ENCODE results near the gene ADRA2C.

Gene ADRA2C

DNA sequence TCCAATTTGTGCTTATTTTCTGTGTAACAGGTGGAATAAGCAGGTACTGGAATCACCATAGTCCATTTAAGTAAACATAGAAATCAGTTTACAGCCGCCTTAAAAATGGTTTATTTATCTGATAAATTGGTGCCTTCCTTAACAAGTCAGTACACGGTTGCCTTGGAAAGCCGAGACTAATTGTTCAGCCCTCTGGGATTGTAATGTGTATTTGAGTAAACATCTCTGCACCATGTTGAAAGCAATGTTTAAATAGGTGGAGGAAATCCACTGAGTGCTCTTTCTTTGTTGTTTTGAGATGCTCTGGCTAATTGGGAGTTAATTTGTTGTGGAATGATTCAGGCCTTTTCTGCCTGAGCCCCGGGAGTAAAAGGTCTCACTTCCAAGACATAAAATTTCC, 45.7 kb upstream of the ADRA2C start:
- no peak overlapping the region for H3K4me3 ChIP-seq (ENCODE audit: low read depth, low read length)
- peak; percentile 8 for DNase-seq (ENCODE audit: low read depth)
- TF ChIP-seq, protein P1, sequence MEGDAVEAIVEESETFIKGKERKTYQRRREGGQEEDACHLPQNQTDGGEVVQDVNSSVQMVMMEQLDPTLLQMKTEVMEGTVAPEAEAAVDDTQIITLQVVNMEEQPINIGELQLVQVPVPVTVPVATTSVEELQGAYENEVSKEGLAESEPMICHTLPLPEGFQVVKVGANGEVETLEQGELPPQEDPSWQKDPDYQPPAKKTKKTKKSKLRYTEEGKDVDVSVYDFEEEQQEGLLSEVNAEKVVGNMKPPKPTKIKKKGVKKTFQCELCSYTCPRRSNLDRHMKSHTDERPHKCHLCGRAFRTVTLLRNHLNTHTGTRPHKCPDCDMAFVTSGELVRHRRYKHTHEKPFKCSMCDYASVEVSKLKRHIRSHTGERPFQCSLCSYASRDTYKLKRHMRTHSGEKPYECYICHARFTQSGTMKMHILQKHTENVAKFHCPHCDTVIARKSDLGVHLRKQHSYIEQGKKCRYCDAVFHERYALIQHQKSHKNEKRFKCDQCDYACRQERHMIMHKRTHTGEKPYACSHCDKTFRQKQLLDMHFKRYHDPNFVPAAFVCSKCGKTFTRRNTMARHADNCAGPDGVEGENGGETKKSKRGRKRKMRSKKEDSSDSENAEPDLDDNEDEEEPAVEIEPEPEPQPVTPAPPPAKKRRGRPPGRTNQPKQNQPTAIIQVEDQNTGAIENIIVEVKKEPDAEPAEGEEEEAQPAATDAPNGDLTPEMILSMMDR (IDR thresholded peaks at IDR 0.05; ENCODE audit: control insufficient read depth, extremely low read depth, insufficient read depth), result no peak

GRCh38 chr4:3721186-3721585, 45.0 kb upstream of the ADRA2C start:
- H3K4me3 ChIP-seq (ENCODE audit: low read depth, low read length), result no peak overlapping the region
- TF ChIP-seq, protein P1 (IDR thresholded peaks at IDR 0.05; ENCODE audit: control insufficient read depth, extremely low read depth, insufficient read depth), result no peak
- DNase-seq (ENCODE audit: low read depth), result no peak

DNA sequence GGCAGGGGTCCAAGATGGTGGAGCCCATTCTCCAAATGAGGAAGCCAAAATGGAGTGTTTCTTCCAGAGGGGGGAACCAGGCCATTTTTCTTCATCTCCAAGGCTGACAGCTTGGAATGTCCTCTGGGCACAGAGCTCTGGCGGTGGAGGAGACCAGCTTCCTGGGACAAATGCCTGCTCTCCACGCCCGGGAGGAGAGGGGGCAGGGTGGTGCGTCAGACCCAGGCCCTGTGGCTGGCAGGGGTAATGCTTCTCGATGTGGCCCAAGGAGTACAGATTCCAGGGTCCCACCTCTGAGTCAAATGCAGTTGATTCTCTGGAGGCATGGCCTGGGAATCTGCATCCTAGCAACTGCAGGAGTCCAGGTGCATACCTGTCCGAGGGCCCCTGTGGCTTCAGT, 44.6 kb upstream of the ADRA2C start:
- no peak for DNase-seq (ENCODE audit: low read depth)
- no peak overlapping the region for H3K4me3 ChIP-seq (ENCODE audit: low read depth, low read length)
- TF ChIP-seq, protein P1 (IDR thresholded peaks at IDR 0.05; ENCODE audit: control insufficient read depth, extremely low read depth, insufficient read depth), result no peak

DNA sequence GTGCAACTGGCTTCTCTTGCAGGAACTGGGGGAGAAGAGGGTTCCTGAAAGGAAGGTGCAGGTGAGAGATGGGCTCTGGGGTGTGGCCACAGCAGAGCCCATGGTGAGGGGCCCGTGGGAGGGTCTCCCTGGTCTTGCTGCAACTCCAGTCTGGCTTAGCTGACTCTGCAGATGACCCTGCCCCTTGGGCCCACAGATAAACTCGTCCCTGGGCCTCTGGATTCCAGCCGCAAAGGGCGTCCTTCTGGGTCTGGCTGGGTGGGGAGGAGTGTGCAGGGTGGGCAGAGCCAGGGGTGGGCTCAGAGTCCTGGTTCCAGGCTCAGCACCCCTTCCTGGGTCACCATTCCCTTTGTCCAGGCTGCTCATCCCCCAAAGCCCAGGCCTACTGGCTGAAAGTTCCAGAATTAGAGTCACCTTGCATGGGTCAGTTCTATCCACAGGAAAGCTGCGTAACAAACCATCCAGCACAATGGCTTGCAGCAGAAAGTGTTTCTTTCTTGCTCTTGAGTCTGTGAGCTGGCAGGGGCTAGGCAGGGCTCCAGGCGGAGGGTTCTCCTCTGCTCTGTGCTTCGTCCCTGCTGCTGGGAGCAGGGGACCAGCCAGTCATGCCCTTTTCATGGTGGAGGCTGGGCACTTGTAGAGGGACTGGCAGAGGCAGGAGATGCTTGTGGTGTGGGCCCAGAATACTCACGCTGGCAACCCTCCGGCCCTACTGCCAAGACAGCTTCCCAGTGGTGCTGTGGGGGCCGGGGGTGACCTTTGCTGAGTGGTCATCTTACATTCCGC, 43.5 kb upstream of the ADRA2C start:
- TF ChIP-seq, protein P1 (IDR thresholded peaks at IDR 0.05; ENCODE audit: control insufficient read depth, extremely low read depth, insufficient read depth), result no peak
- H3K4me3 ChIP-seq (ENCODE audit: low read depth, low read length), result no peak overlapping the region
- no peak for DNase-seq (ENCODE audit: low read depth)

DNA sequence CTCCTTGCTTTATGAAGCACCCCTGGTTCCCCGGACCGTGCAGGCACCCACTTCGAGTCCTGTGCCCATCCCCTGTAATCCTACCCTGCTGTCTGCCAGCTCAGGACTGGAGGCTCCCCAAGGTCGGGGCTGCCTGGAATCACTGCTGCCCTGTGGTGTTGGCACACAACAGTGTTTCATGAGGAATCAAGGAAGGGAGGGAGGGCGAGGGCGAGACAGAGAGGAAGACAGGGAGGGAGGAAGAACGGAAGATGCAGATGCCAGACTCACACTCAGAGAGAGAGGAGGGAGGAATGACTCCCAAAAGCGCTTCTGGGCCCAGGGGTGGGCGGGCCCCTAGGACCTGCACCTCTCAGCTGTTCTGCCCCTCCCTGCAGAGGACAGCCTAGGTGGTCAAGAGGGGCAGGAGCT, 42.9 kb upstream of the ADRA2C start:
- H3K4me3 ChIP-seq (ENCODE audit: low read depth, low read length), result no peak overlapping the region
- no peak for DNase-seq (ENCODE audit: low read depth)
- TF ChIP-seq, protein P1 (IDR thresholded peaks at IDR 0.05; ENCODE audit: control insufficient read depth, extremely low read depth, insufficient read depth), result no peak

- no peak overlapping the region for H3K4me3 ChIP-seq (ENCODE audit: low read depth, low read length)
- TF ChIP-seq, protein P1 (IDR thresholded peaks at IDR 0.05; ENCODE audit: control insufficient read depth, extremely low read depth, insufficient read depth), result peak; percentile 8; the same call in 1 of the 2 replicates
- DNase-seq (ENCODE audit: low read depth), result no peak
Measured at GRCh38 chr4:3724319-3725231, 41.6 kb upstream of the ADRA2C start.

All from LNCaP clone FGC (cell line).